NCI-H526 (cell line): ENCODE measurements around the gene PCAT6.
"Not testable (repeated sequence)": the region's sequence is repeated elsewhere in the genome, so short reads cannot be mapped to it uniquely, and the experiment has no call there.

Experiments
- DNase-seq, 2 experiments: peaks; one replicate each; lab custom pipeline; 2025; lab: John Stamatoyannopoulos, UW

Gene PCAT6

GRCh38 chr1:202807451-202807925, 3.3 kb upstream of the PCAT6 start:
- peak in 1 of 2 experiments; percentile 33 for DNase-seq

- peak; percentile 18 to 66 for DNase-seq
Measured at GRCh38 chr1:202807926-202808757, 2.6 kb upstream of the PCAT6 start, which contains the start of gene KDM5B. KDM5B (minus strand) TSS chr1:202808421; CDS start chr1:202808305, 116 bp downstream.

GRCh38 chr1:202809597-202810159, 1.1 kb upstream of the PCAT6 start:
- no peak for DNase-seq

- no peak for DNase-seq
Measured at GRCh38 chr1:202810193-202810614, 550 bp upstream of the PCAT6 start.

- peak in 1 of 2 experiments; percentile 35 for DNase-seq
Measured at GRCh38 chr1:202811296-202812175, 782 bp downstream of the PCAT6 start.

- no peak for DNase-seq
Measured at GRCh38 chr1:202812176-202813026, 1.6 kb downstream of the PCAT6 start.

- no peak for DNase-seq
Measured at GRCh38 chr1:202815120-202815519, 4.4 kb downstream of the PCAT6 start.

- DNase-seq: no peak
Measured at GRCh38 chr1:202818819-202819218, 8.1 kb downstream of the PCAT6 start.

GRCh38 chr1:202821467-202821866, 10.7 kb downstream of the PCAT6 start:
- no peak for DNase-seq

- DNase-seq: no peak
Measured at GRCh38 chr1:202825748-202826147, 15.0 kb downstream of the PCAT6 start.

- not testable (repeated sequence) for DNase-seq
Measured at GRCh38 chr1:202829223-202829622, 18.5 kb downstream of the PCAT6 start.

GRCh38 chr1:202831906-202832305, 21.2 kb downstream of the PCAT6 start:
- DNase-seq: no peak

- DNase-seq: no peak
Measured at GRCh38 chr1:202834771-202835547, 24.2 kb downstream of the PCAT6 start.

GRCh38 chr1:202835548-202836072, 24.9 kb downstream of the PCAT6 start:
- no peak for DNase-seq

- no peak for DNase-seq
Measured at GRCh38 chr1:202836623-202837403, 26.1 kb downstream of the PCAT6 start.

- no peak for DNase-seq
Measured at GRCh38 chr1:202837746-202838262, 27.1 kb downstream of the PCAT6 start.

GRCh38 chr1:202843081-202843480, 32.3 kb downstream of the PCAT6 start:
- DNase-seq: no peak

GRCh38 chr1:202844259-202844658, 33.5 kb downstream of the PCAT6 start:
- DNase-seq: no peak

- DNase-seq: no peak
Measured at GRCh38 chr1:202844935-202845334, 34.2 kb downstream of the PCAT6 start.
